Prostate gland (tissue), 2 donors: Measurements from ENCODE around the gene GOLGA2.

Experiments used
- POLR2AphosphoS5 ChIP-seq: sonication (generic); formaldehyde crosslinking; IDR thresholded peaks from one replicate; pipeline ENCODE4 v1.6.1; 2017; ENCODE audit warnings: antibody characterized with exemption
- TF ChIP-seq, protein P1 (sequence below), 4 experiments: fragments of 200-600 bp in 2 of 4; fragments of 450-650 bp in 2 of 4; sonication (generic) in 2 of 4; IDR thresholded peaks; 1 replicate in 3 of 4; 2 replicates in 1 of 4; pipeline ENCODE4 v1.5.1; 2016 to 2019; ENCODE audit warnings: antibody characterized with exemption in 4 of 4, mild to moderate bottlenecking in 2 of 4, moderate library complexity in 2 of 4

DNA sequence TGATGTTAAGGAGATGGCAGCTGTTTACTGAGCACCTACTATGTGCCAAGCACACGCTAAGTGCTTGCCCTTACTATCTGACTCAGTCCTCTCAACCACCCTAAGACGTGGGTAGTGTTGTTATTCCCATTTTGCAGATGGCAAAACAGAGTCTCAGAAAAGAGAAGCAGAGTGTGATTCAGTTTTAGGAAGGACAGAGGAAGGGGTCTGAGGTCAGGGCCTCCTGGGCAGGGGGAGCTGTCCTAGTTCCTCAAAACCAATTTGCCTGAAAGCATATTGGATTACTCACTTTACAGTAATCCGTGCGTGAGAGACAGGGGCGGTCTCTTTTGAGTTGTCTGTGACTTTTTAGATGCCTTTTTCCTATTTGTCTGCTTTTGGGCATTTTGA is 49.4 kb downstream of the GOLGA2 start:
- TF ChIP-seq, protein P1, sequence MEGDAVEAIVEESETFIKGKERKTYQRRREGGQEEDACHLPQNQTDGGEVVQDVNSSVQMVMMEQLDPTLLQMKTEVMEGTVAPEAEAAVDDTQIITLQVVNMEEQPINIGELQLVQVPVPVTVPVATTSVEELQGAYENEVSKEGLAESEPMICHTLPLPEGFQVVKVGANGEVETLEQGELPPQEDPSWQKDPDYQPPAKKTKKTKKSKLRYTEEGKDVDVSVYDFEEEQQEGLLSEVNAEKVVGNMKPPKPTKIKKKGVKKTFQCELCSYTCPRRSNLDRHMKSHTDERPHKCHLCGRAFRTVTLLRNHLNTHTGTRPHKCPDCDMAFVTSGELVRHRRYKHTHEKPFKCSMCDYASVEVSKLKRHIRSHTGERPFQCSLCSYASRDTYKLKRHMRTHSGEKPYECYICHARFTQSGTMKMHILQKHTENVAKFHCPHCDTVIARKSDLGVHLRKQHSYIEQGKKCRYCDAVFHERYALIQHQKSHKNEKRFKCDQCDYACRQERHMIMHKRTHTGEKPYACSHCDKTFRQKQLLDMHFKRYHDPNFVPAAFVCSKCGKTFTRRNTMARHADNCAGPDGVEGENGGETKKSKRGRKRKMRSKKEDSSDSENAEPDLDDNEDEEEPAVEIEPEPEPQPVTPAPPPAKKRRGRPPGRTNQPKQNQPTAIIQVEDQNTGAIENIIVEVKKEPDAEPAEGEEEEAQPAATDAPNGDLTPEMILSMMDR (IDR thresholded peaks at IDR 0.05): no peak
- TF ChIP-seq POLR2AphosphoS5: no peak
